Astrocyte (in vitro differentiated cells and primary cell): ENCODE measurements around the gene RALGAPA2. TPM values are rescaled to one million over a fixed set of nuclear protein-coding genes. Genes with fewer than 3 reads are reported as not detected.

Experiments
- DNase-seq: peaks from one replicate; pipeline ENCODE4 v3.0.0-alpha.2; 2010; ENCODE audit warnings: low read depth
- FAIRE-seq: peaks from 2 replicates; lab custom pipeline; 2011; peaks lifted over from hg19 to GRCh38; lab: Jason Lieb, UNC
- H2AFZ ChIP-seq: 2 replicates; pipeline ENCODE4 v1.6.0; 2012; ENCODE audit warnings: low read depth, low read length, inconsistent platforms
- H3K27ac ChIP-seq: 2 replicates; pipeline ENCODE4 v1.5.1; 2011; ENCODE audit warnings: low read depth, low read length, inconsistent platforms
- H3K27me3 ChIP-seq: 2 replicates; pipeline ENCODE4 v1.6.0; 2011; ENCODE audit warnings: low read length, inconsistent platforms; ENCODE audit not compliant: insufficient read depth
- H3K36me3 ChIP-seq: 2 replicates; pipeline ENCODE4 v1.5.1; 2011; ENCODE audit warnings: low read length, inconsistent platforms; ENCODE audit not compliant: insufficient read depth
- H3K4me1 ChIP-seq: 2 replicates; pipeline ENCODE4 v1.5.1; 2011; ENCODE audit warnings: low read length, inconsistent platforms; ENCODE audit not compliant: insufficient read depth
- H3K4me2 ChIP-seq: 2 replicates; pipeline ENCODE4 v1.6.0; 2012; ENCODE audit warnings: low read length, inconsistent platforms
- H3K4me3 ChIP-seq: 2 replicates; pipeline ENCODE4 v1.5.1; 2011; ENCODE audit warnings: low read depth, mild to moderate bottlenecking, low read length, inconsistent platforms; ENCODE audit not compliant: insufficient read depth
- H3K79me2 ChIP-seq: 2 replicates; pipeline ENCODE4 v1.6.0; 2012; ENCODE audit warnings: mild to moderate bottlenecking, low read length, inconsistent platforms; ENCODE audit not compliant: insufficient read depth
- H3K9ac ChIP-seq: 2 replicates; pipeline ENCODE4 v1.6.0; 2012; ENCODE audit warnings: mild to moderate bottlenecking, low read length, inconsistent platforms
- H3K9me3 ChIP-seq: 2 replicates; pipeline ENCODE4 v1.5.1; 2012; ENCODE audit warnings: low read depth, mild to moderate bottlenecking, low read length, inconsistent platforms; ENCODE audit not compliant: insufficient read depth
- H4K20me1 ChIP-seq: 2 replicates; pipeline ENCODE4 v1.6.0; 2012; ENCODE audit warnings: low read length, inconsistent platforms; ENCODE audit not compliant: insufficient read depth
- H3K27ac Mint-ChIP-seq: one replicate; pipeline ENCODE4 v1.8.0; 2021; ENCODE audit warnings: mild to moderate bottlenecking, mixed read lengths; ENCODE audit not compliant: unreplicated experiment
- H3K27me3 Mint-ChIP-seq: one replicate; pipeline ENCODE4 v1.8.0; 2021; ENCODE audit warnings: low read depth, mixed read lengths; ENCODE audit not compliant: unreplicated experiment
- H3K36me3 Mint-ChIP-seq: one replicate; pipeline ENCODE4 v1.8.0; 2021; ENCODE audit warnings: low read depth, mixed read lengths; ENCODE audit not compliant: unreplicated experiment
- H3K4me1 Mint-ChIP-seq: one replicate; pipeline ENCODE4 v1.8.0; 2021; ENCODE audit warnings: low read depth, mixed read lengths; ENCODE audit not compliant: unreplicated experiment
- H3K4me3 Mint-ChIP-seq: one replicate; pipeline ENCODE4 v1.8.0; 2021; ENCODE audit warnings: mild to moderate bottlenecking, moderate library complexity, mixed read lengths; ENCODE audit not compliant: unreplicated experiment
- H3K9me3 Mint-ChIP-seq: one replicate; pipeline ENCODE4 v1.8.0; 2021; ENCODE audit warnings: mild to moderate bottlenecking, mixed read lengths; ENCODE audit not compliant: unreplicated experiment
- EZH2 ChIP-seq: IDR thresholded peaks from 2 replicates; pipeline ENCODE4 v1.6.1; 2012; ENCODE audit warnings: mild to moderate bottlenecking, low read length, inconsistent platforms; ENCODE audit not compliant: insufficient read depth
- total RNA-seq: library from RNA; stranded (reverse); gene quantifications from 2 replicates; pipeline ENCODE4 v1.2.1, GENCODE V29; 2021
- TF ChIP-seq, protein P1 (sequence below): IDR thresholded peaks from 2 replicates; pipeline ENCODE4 v1.5.1; 2011; ENCODE audit warnings: low read depth, mild to moderate bottlenecking, inconsistent platforms, low read length, moderate library complexity; ENCODE audit not compliant: insufficient read depth

RALGAPA2 gene
- total RNA-seq, 1 donor from 2014 or later = 6.6 TPM

GRCh38 chr20:20517296-20517695 lies 195.1 kb downstream of the RALGAPA2 start:
- H3K9ac ChIP-seq = no peak overlapping the region
- Mint-ChIP-seq H3K4me1 (peaks cover 5% of the 10 kb centered on the region), H3K27me3 (no peaks in the 10 kb centered on the region), H3K27ac (no peak overlapping the region), H3K4me3 (no peak overlapping the region), H3K36me3 (peaks cover 29% of the 10 kb centered on the region), H3K9me3 (peaks cover 27% of the 10 kb centered on the region)
- no peak overlapping the region for H2AFZ ChIP-seq
- H3K4me3 ChIP-seq = no peak overlapping the region
- FAIRE-seq (no peak), DNase-seq (no peak)
- no peaks in the 10 kb centered on the region for H4K20me1 ChIP-seq
- H3K36me3 ChIP-seq = no peaks in the 10 kb centered on the region
- peaks cover 13% of the 10 kb centered on the region for H3K9me3 ChIP-seq
- H3K27ac ChIP-seq = no peak overlapping the region
- no peak overlapping the region for H3K4me2 ChIP-seq
- H3K27me3 ChIP-seq = no peaks in the 10 kb centered on the region
- H3K4me1 ChIP-seq = no peaks in the 10 kb centered on the region
- H3K79me2 ChIP-seq = no peaks in the 10 kb centered on the region
- TF ChIP-seq, protein P1, sequence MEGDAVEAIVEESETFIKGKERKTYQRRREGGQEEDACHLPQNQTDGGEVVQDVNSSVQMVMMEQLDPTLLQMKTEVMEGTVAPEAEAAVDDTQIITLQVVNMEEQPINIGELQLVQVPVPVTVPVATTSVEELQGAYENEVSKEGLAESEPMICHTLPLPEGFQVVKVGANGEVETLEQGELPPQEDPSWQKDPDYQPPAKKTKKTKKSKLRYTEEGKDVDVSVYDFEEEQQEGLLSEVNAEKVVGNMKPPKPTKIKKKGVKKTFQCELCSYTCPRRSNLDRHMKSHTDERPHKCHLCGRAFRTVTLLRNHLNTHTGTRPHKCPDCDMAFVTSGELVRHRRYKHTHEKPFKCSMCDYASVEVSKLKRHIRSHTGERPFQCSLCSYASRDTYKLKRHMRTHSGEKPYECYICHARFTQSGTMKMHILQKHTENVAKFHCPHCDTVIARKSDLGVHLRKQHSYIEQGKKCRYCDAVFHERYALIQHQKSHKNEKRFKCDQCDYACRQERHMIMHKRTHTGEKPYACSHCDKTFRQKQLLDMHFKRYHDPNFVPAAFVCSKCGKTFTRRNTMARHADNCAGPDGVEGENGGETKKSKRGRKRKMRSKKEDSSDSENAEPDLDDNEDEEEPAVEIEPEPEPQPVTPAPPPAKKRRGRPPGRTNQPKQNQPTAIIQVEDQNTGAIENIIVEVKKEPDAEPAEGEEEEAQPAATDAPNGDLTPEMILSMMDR = no peak
- no peak for TF ChIP-seq EZH2

DNA sequence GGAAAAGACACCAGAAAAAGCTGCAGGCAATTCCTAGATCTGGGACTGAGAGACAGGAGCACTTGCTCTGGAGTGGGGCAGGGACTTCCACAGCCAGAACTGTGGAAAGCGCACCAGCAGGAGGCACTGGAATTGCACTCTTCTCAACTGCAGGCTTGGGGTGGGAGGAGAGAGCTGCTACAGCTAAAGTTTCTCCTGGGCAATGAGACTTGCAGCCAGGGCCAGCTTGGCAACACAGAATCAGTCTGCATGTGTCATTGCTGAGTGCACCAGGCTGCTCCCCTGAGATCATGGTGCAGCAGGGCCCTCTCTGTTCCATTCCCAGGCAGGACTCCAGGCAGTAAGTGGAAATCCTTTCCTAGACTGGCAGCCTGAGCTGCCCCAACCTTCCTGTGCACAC lies 198.7 kb downstream of the RALGAPA2 start:
- no peak for DNase-seq
- H3K4me3 Mint-ChIP-seq = no peak overlapping the region
- H3K36me3 Mint-ChIP-seq = peaks cover 33% of the 10 kb centered on the region
- Histone ChIP-seq H2AFZ (no peak overlapping the region), H3K27ac (no peak overlapping the region), H3K9me3 (peaks cover 13% of the 10 kb centered on the region), H4K20me1 (no peaks in the 10 kb centered on the region), H3K9ac (no peak overlapping the region), H3K27me3 (no peaks in the 10 kb centered on the region), H3K4me3 (no peak overlapping the region), H3K4me2 (no peak overlapping the region), H3K4me1 (no peaks in the 10 kb centered on the region), H3K79me2 (no peaks in the 10 kb centered on the region), H3K36me3 (no peaks in the 10 kb centered on the region)
- H3K27ac Mint-ChIP-seq = no peak overlapping the region
- no peak for FAIRE-seq
- peaks cover 31% of the 10 kb centered on the region for H3K9me3 Mint-ChIP-seq
- H3K4me1 Mint-ChIP-seq = no peaks in the 10 kb centered on the region
- peaks cover 2% of the 10 kb centered on the region for H3K27me3 Mint-ChIP-seq
- TF ChIP-seq, protein P1 = no peak
- no peak for TF ChIP-seq EZH2

- H3K9me3 Mint-ChIP-seq = no peaks in the 10 kb centered on the region
- no peaks in the 10 kb centered on the region for H3K27me3 ChIP-seq
- TF ChIP-seq, protein P1 = no peak
- TF ChIP-seq EZH2 = no peak
- no peak overlapping the region for H3K27ac Mint-ChIP-seq
- H3K9ac ChIP-seq = no peak overlapping the region
- H3K36me3 ChIP-seq = no peaks in the 10 kb centered on the region
- H3K4me3 ChIP-seq = no peak overlapping the region
- no peaks in the 10 kb centered on the region for H3K9me3 ChIP-seq
- H2AFZ ChIP-seq = no peak overlapping the region
- no peak for FAIRE-seq
- H3K4me1 ChIP-seq = no peaks in the 10 kb centered on the region
- no peaks in the 10 kb centered on the region for H3K27me3 Mint-ChIP-seq
- H4K20me1 ChIP-seq = no peaks in the 10 kb centered on the region
- no peaks in the 10 kb centered on the region for H3K4me1 Mint-ChIP-seq
- H3K79me2 ChIP-seq = no peaks in the 10 kb centered on the region
- no peak overlapping the region for H3K4me2 ChIP-seq
- DNase-seq = no peak
- H3K4me3 Mint-ChIP-seq = no peak overlapping the region
- H3K27ac ChIP-seq = no peak overlapping the region
- peaks cover 7% of the 10 kb centered on the region for H3K36me3 Mint-ChIP-seq
Measured at GRCh38 chr20:20505554-20505953, 206.9 kb downstream of the RALGAPA2 start.
